GF-D8 (cell line): ENCODE results near the gene MTMR4.
"Not testable (repeated sequence)": the region's sequence is repeated elsewhere in the genome, so short reads cannot be mapped to it uniquely, and the experiment has no call there.

ENCODE experiments used
- DNase-seq: peaks from one replicate; lab custom pipeline; 2025; lab: John Stamatoyannopoulos, UW

The MTMR4 gene

GRCh38 chr17:58492238-58493121 is 22.0 kb downstream of the MTMR4 start:
- no peak for DNase-seq

GRCh38 chr17:58491510-58492045 is 22.9 kb downstream of the MTMR4 start:
- no peak for DNase-seq

- DNase-seq = no peak
Measured at GRCh38 chr17:58488428-58488890, 26.0 kb downstream of the MTMR4 start.

- DNase-seq = no peak
Measured at GRCh38 chr17:58487589-58488427, 26.6 kb downstream of the MTMR4 start, which contains the start of gene HSF5. TSS of gene HSF5 (minus strand) at chr17:58488408. CDS start at chr17:58488274, 134 bp downstream.

- DNase-seq = no peak
Measured at GRCh38 chr17:58484600-58484999, 29.8 kb downstream of the MTMR4 start.

- not testable (repeated sequence) for DNase-seq
Measured at GRCh38 chr17:58481798-58482197, 32.6 kb downstream of the MTMR4 start.

GRCh38 chr17:58480090-58480489 is 34.3 kb downstream of the MTMR4 start:
- no peak for DNase-seq

- DNase-seq = no peak
Measured at GRCh38 chr17:58476812-58477211, 37.6 kb downstream of the MTMR4 start.

GRCh38 chr17:58475985-58476384 is 38.5 kb downstream of the MTMR4 start:
- no peak for DNase-seq

- DNase-seq = no peak
Measured at GRCh38 chr17:58470356-58470755, 44.1 kb downstream of the MTMR4 start.

GRCh38 chr17:58468944-58469343 is 45.5 kb downstream of the MTMR4 start:
- DNase-seq = no peak

GRCh38 chr17:58455491-58455890 is 58.9 kb downstream of the MTMR4 start:
- no peak for DNase-seq

- DNase-seq = no peak
Measured at GRCh38 chr17:58452738-58453137, 61.7 kb downstream of the MTMR4 start.

GRCh38 chr17:58447039-58447975 is 67.1 kb downstream of the MTMR4 start:
- peak; percentile 60 for DNase-seq

GRCh38 chr17:58446086-58446485 is 68.4 kb downstream of the MTMR4 start:
- DNase-seq = no peak
